ENCODE measurements around the gene DUSP28. TPM values are rescaled to one million over a fixed set of nuclear protein-coding genes. Genes with fewer than 3 reads are reported as not detected.

The DUSP28 gene
- total RNA-seq, 2 donors from 2014 or later: 1.4 to 2.8 TPM

GRCh38 chr2:240589850-240590525, 29.8 kb downstream of the DUSP28 start:
- H3K27me3 Mint-ChIP-seq (ENCODE audit: insufficient read depth): no peaks in the 10 kb centered on the region
- no peak overlapping the region for H3K27ac ChIP-seq (ENCODE audit: low read depth, low read length)
- no peaks in the 10 kb centered on the region for H3K9me3 ChIP-seq (ENCODE audit: control insufficient read depth, low read length)
- no peak overlapping the region for H3K4me3 Mint-ChIP-seq
- no peak for TF ChIP-seq CTCF (conservative IDR thresholded peaks at IDR 0.05)
- H3K27me3 ChIP-seq (ENCODE audit: control insufficient read depth, insufficient read depth, low read length, poor library complexity, severe bottlenecking): no peaks in the 10 kb centered on the region
- H3K36me3 ChIP-seq (ENCODE audit: control insufficient read depth, insufficient read depth, low read length): peaks cover 21% of the 10 kb centered on the region
- WGBS, 2 experiments (ENCODE audit: insufficient coverage in 1 of 2, insufficient read length in 1 of 2): 88 to 89% methylated on average over 12 to 16 of the region's 16 CpGs
- peaks cover 6% of the 10 kb centered on the region for H3K4me1 ChIP-seq (ENCODE audit: control insufficient read depth, insufficient read depth, low read length)
- DNase-seq: no peak
- H3K9ac ChIP-seq (ENCODE audit: extremely low read depth, low read length, poor library complexity, severe bottlenecking): no peak overlapping the region
- no peak overlapping the region for H3K4me3 ChIP-seq (ENCODE audit: low read length)
- H3K27ac Mint-ChIP-seq: no peak overlapping the region
- no peaks in the 10 kb centered on the region for H3K9me3 Mint-ChIP-seq
- H3K4me1 Mint-ChIP-seq: peaks cover 21% of the 10 kb centered on the region
- H3K36me3 Mint-ChIP-seq (ENCODE audit: low read depth): peaks cover 21% of the 10 kb centered on the region

GRCh38 chr2:240590681-240591111, 30.5 kb downstream of the DUSP28 start:
- Mint-ChIP-seq H3K27me3 (ENCODE audit: insufficient read depth) (no peaks in the 10 kb centered on the region), H3K4me1 (peaks cover 19% of the 10 kb centered on the region), H3K9me3 (no peaks in the 10 kb centered on the region), H3K36me3 (ENCODE audit: low read depth) (peaks cover 21% of the 10 kb centered on the region), H3K4me3 (no peak overlapping the region), H3K27ac (no peak overlapping the region)
- TF ChIP-seq CTCF (conservative IDR thresholded peaks at IDR 0.05): no peak
- H3K9me3 ChIP-seq (ENCODE audit: control insufficient read depth, low read length): no peaks in the 10 kb centered on the region
- no peaks in the 10 kb centered on the region for H3K4me1 ChIP-seq (ENCODE audit: control insufficient read depth, insufficient read depth, low read length)
- no peak overlapping the region for H3K4me3 ChIP-seq (ENCODE audit: low read length)
- no peaks in the 10 kb centered on the region for H3K27me3 ChIP-seq (ENCODE audit: control insufficient read depth, insufficient read depth, low read length, poor library complexity, severe bottlenecking)
- no peak overlapping the region for H3K27ac ChIP-seq (ENCODE audit: low read depth, low read length)
- no peak for DNase-seq
- 95 to 98% methylated on average over 12 to 21 of the region's 21 CpGs for WGBS, 2 experiments (ENCODE audit: insufficient coverage in 1 of 2, insufficient read length in 1 of 2)
- no peak overlapping the region for H3K9ac ChIP-seq (ENCODE audit: extremely low read depth, low read length, poor library complexity, severe bottlenecking)
- H3K36me3 ChIP-seq (ENCODE audit: control insufficient read depth, insufficient read depth, low read length): peaks cover 21% of the 10 kb centered on the region

- H3K36me3 ChIP-seq (ENCODE audit: control insufficient read depth, insufficient read depth, low read length): peaks cover 21% of the 10 kb centered on the region
- H3K27ac ChIP-seq (ENCODE audit: low read depth, low read length): no peak overlapping the region
- H3K4me1 Mint-ChIP-seq: peaks cover 19% of the 10 kb centered on the region
- no peaks in the 10 kb centered on the region for H3K4me1 ChIP-seq (ENCODE audit: control insufficient read depth, insufficient read depth, low read length)
- H3K27me3 ChIP-seq (ENCODE audit: control insufficient read depth, insufficient read depth, low read length, poor library complexity, severe bottlenecking): no peaks in the 10 kb centered on the region
- peaks cover 24% of the 10 kb centered on the region for H3K36me3 Mint-ChIP-seq (ENCODE audit: low read depth)
- H3K9ac ChIP-seq (ENCODE audit: extremely low read depth, low read length, poor library complexity, severe bottlenecking): no peak overlapping the region
- H3K4me3 ChIP-seq (ENCODE audit: low read length): no peak overlapping the region
- 80 to 96% methylated on average over 1 to 6 of the region's 6 CpGs for WGBS, 2 experiments (ENCODE audit: insufficient coverage in 1 of 2, insufficient read length in 1 of 2)
- no peak for DNase-seq
- H3K9me3 ChIP-seq (ENCODE audit: control insufficient read depth, low read length): no peaks in the 10 kb centered on the region
- H3K27ac Mint-ChIP-seq: no peak overlapping the region
- no peaks in the 10 kb centered on the region for H3K9me3 Mint-ChIP-seq
- TF ChIP-seq CTCF (conservative IDR thresholded peaks at IDR 0.05): no peak
- H3K4me3 Mint-ChIP-seq: no peak overlapping the region
- H3K27me3 Mint-ChIP-seq (ENCODE audit: insufficient read depth): no peaks in the 10 kb centered on the region
Measured at GRCh38 chr2:240591226-240591625, 31.1 kb downstream of the DUSP28 start.

All from endodermal cell (in vitro differentiated cells).